MCF 10A (cell line): ENCODE data around the gene CEP170B. TPM values are rescaled to one million over a fixed set of nuclear protein-coding genes. Genes with fewer than 3 reads are reported as not detected.

Source experiments
- BruUV-seq: library from RNA; stranded (reverse); fragments of 400-500 nt; replicated peaks from 2 replicates; lab custom pipeline; 2021; lab: Mats Ljungman, UMichigan
- CTCF ChIA-PET: fragments of 300-600 bp; sonication (Branson Sonifier 250); formaldehyde crosslinking; extraction: SDS; loops from one replicate; lab custom pipeline; 2021; ENCODE audit warnings: antibody characterized with exemption, inconsistent platforms; lab: Yijun Ruan, JAX
- POLR2A ChIA-PET: fragments of 300-600, 350-650 bp; sonication (Branson Sonifier 250); formaldehyde crosslinking; extraction: SDS; loops from one replicate; lab custom pipeline; 2020; ENCODE audit warnings: antibody characterized with exemption, inconsistent platforms; lab: Yijun Ruan, JAX
- DNase-seq: peaks from one replicate; pipeline ENCODE4 v3.0.0-alpha.2; 2018; ENCODE audit not compliant: unreplicated experiment
- H3K27ac Mint-ChIP-seq: one replicate; pipeline ENCODE4 v1.8.0; 2022; ENCODE audit warnings: mild to moderate bottlenecking, low read depth, mixed read lengths; ENCODE audit not compliant: unreplicated experiment
- H3K27me3 Mint-ChIP-seq: one replicate; pipeline ENCODE4 v1.8.0; 2022; ENCODE audit warnings: mixed read lengths; ENCODE audit not compliant: insufficient read depth, unreplicated experiment
- H3K36me3 Mint-ChIP-seq: one replicate; pipeline ENCODE4 v1.8.0; 2022; ENCODE audit warnings: mild to moderate bottlenecking, moderate library complexity, mixed read lengths; ENCODE audit not compliant: insufficient read depth, unreplicated experiment
- H3K4me1 Mint-ChIP-seq: one replicate; pipeline ENCODE4 v1.8.0; 2022; ENCODE audit warnings: mixed read lengths; ENCODE audit not compliant: insufficient read depth, unreplicated experiment
- H3K4me3 Mint-ChIP-seq: one replicate; pipeline ENCODE4 v1.8.0; 2022; ENCODE audit warnings: mild to moderate bottlenecking, moderate library complexity, mixed read lengths; ENCODE audit not compliant: unreplicated experiment
- H3K9me3 Mint-ChIP-seq: one replicate; pipeline ENCODE4 v1.8.0; 2022; ENCODE audit warnings: mixed read lengths; ENCODE audit not compliant: unreplicated experiment
- intact Hi-C: fragments of 100-400 bp; cut with micrococcal nuclease; formaldehyde crosslinking; loops from 2 replicates; pipeline ENCODE4 v1.14.1; 2022
- total RNA-seq: library from RNA; stranded (reverse); gene quantifications from 2 replicates; pipeline ENCODE4 v1.2.3, GENCODE V29; 2022
- TF ChIP-seq, protein P1 (sequence below): fragments of 200-600 bp; IDR thresholded peaks from one replicate; pipeline ENCODE4 v1.8.0; 2022; ENCODE audit warnings: antibody characterized with exemption, mild to moderate bottlenecking; ENCODE audit not compliant: unreplicated experiment

The CEP170B gene
- total RNA-seq, 1 experiment from 2014 or later = 77.4 TPM

DNA sequence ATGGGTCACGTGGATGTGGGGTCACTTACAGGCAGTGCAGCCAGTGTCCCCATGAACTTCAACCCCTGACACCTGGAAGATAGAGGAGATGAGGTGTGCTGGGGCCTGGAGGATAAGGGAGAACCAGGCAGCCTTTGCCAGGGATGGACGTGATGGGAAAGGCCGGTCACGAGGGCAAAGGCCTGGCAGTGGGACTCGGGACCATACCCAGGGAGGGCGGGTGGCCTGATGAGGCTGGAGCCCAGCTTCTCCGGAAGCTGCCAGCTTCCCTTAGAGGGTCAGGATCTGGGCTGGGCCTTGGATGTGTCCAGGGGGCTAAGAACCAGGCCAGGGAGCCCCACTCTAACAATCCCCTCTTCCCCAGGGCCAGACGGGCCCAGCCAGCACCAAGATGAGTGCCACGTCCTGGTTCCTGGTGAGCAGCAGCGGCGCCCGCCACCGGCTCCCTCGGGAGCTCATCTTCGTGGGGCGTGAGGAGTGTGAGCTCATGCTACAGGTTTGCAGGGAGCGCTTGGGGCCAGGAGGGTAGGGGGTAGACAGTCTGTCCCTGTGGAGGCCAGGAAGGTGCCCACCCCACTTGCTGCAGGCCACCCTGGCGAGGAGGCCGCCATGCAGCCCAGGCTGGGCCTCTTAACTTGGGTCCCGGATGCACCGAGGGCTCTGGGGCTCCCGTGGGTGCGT, 3.1 kb downstream of the CEP170B start:
- no TSS peak for BruUV-seq
- no peaks in the 10 kb centered on the region for H3K9me3 Mint-ChIP-seq
- TF ChIP-seq, protein P1, sequence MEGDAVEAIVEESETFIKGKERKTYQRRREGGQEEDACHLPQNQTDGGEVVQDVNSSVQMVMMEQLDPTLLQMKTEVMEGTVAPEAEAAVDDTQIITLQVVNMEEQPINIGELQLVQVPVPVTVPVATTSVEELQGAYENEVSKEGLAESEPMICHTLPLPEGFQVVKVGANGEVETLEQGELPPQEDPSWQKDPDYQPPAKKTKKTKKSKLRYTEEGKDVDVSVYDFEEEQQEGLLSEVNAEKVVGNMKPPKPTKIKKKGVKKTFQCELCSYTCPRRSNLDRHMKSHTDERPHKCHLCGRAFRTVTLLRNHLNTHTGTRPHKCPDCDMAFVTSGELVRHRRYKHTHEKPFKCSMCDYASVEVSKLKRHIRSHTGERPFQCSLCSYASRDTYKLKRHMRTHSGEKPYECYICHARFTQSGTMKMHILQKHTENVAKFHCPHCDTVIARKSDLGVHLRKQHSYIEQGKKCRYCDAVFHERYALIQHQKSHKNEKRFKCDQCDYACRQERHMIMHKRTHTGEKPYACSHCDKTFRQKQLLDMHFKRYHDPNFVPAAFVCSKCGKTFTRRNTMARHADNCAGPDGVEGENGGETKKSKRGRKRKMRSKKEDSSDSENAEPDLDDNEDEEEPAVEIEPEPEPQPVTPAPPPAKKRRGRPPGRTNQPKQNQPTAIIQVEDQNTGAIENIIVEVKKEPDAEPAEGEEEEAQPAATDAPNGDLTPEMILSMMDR = no peak
- CTCF ChIA-PET = interaction anchor here (0.5 to 0.6 kb wide), 2 partner anchors 115 to 171 kb away, joined by 3 read pairs; no protein-coding TSS in a partner anchor
- POLR2A ChIA-PET = no interaction called here
- peaks cover 6% of the 10 kb centered on the region for H3K36me3 Mint-ChIP-seq
- intact Hi-C loops = no loop called here
- no peak overlapping the region for H3K4me3 Mint-ChIP-seq
- peaks cover 28% of the 10 kb centered on the region for H3K4me1 Mint-ChIP-seq
- no peak overlapping the region for H3K27ac Mint-ChIP-seq
- no peak for DNase-seq
- no peaks in the 10 kb centered on the region for H3K27me3 Mint-ChIP-seq

DNA sequence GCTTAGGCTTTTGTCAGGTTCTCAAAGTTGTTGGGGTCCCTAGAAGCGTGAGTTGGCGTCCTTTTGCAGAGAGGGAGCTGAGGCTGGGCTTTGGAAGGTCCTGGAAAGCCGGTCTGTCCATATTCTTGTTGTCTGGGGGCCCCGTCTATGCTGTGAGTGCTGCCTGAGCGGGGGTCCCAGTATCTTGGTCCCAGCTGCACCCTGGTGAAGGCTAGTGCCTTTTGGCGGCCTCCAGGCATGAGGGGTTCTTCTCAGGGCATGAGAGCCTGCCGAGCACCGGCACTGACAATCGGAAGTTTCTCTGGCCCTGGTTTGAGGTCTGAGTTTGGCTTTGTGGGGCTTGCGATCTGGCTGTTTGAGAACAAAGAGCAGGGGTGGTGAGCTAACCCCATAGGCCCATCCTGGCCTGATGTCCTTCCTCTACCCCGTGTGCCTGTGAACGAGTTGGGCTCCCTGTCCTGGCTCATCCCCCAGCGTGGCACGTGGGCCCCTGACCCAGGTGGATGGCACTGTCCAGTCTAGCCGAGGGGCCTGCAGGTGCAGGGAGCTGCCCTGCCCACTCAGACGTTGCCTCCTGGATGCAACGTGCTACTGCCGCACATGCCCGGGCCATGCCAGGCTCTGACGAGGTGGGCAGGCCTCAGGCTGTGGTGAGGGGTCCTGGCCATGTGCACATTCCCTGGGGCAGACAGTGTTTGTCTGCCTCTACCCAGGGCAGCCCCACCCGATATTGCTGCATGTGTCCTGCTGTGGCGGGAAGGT, 3.9 kb downstream of the CEP170B start:
- TSS peak; percentile 4 for BruUV-seq
- ChIA-PET POLR2A (no interaction called here), CTCF (interaction anchor here (0.5 to 1.1 kb wide), 2 partner anchors 114 to 176 kb away, joined by 3 to 4 read pairs; no protein-coding TSS in a partner anchor)
- intact Hi-C loops = no loop called here
- Mint-ChIP-seq H3K27me3 (no peaks in the 10 kb centered on the region), H3K27ac (no peak overlapping the region), H3K4me3 (no peak overlapping the region), H3K36me3 (peaks cover 6% of the 10 kb centered on the region), H3K4me1 (peaks cover 27% of the 10 kb centered on the region), H3K9me3 (no peaks in the 10 kb centered on the region)
- DNase-seq = no peak
- TF ChIP-seq, protein P1 = no peak

DNA sequence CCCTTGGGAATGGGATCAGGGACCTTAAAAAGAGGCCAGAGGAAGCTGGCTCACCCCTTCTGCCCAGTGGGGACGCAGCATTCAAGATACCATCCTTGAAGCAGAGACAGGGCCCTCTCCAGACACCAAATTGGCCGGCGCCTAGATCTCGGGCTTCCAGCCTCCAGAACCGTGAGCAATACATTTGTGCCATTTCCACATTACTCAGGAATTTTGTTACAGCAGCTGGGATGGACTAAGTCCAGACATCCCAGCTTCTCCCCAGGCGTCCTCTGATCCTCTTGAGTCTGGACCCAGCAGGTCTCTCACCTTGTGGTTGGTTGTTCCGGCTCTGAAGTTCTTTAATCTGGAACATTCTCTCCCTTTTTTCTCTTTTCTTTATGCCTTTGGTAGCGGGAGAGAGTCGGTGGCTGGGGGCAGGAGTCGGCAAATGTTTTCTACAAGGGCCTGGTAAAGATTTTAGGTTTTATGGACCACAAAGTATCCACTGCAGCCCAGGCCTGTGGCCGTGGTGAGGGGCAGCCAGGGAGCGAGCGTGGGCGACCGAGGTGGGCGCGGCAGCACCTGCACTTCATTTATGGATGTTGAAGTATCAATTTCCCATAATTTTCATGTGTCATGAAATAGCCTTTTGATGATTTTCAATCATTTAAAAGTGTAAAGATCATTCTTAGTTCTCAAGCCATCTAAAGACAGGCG, 4.8 kb downstream of the CEP170B start:
- H3K4me3 Mint-ChIP-seq = no peak overlapping the region
- ChIA-PET CTCF (interaction anchor here (0.7 to 1.1 kb wide), 2 partner anchors 101 to 175 kb away, joined by 4 read pairs; no protein-coding TSS in a partner anchor), POLR2A (no interaction called here)
- peaks cover 22% of the 10 kb centered on the region for H3K4me1 Mint-ChIP-seq
- peaks cover 6% of the 10 kb centered on the region for H3K36me3 Mint-ChIP-seq
- H3K27ac Mint-ChIP-seq = no peak overlapping the region
- no peaks in the 10 kb centered on the region for H3K27me3 Mint-ChIP-seq
- no peak for DNase-seq
- no TSS peak for BruUV-seq
- TF ChIP-seq, protein P1 = no peak
- intact Hi-C loops = no loop called here
- no peaks in the 10 kb centered on the region for H3K9me3 Mint-ChIP-seq
